SK-N-SH (cell line): ENCODE results near the gene ALDOA. TPM values are rescaled to one million over a fixed set of nuclear protein-coding genes. Genes with fewer than 3 reads are reported as not detected.

Experiments used
- CTCF ChIA-PET: fragments of 300-600, 350-600 bp; formaldehyde crosslinking; extraction: SDS; loops from one replicate; lab custom pipeline; 2021; lab: Yijun Ruan, JAX
- POLR2A ChIA-PET: fragments of 350-600 bp; sonication (Branson Sonifier 250); formaldehyde crosslinking; extraction: SDS; loops from one replicate; lab custom pipeline; 2020; ENCODE audit warnings: antibody characterized with exemption, inconsistent platforms; lab: Yijun Ruan, JAX
- DNase-seq: peaks from one replicate; pipeline ENCODE4 v3.0.0; 2012
- H2AFZ ChIP-seq: fragments of 200-600 bp; sonication (generic); 2 replicates; pipeline ENCODE4 v1.8.1; 2016; ENCODE audit warnings: antibody characterized with exemption, mild to moderate bottlenecking, low read depth
- H3F3A ChIP-seq: fragments of 200-600 bp; sonication (generic); replicated peaks from 2 replicates; pipeline ENCODE3; 2016; ENCODE audit warnings: antibody characterized with exemption, mild to moderate bottlenecking; ENCODE audit not compliant: insufficient read depth
- H3K27ac ChIP-seq, 2 experiments: fragments of 200-500 bp in 1 of 2; fragments of 200-600 bp in 1 of 2; sonication (Bioruptor generic) in 1 of 2; sonication (generic), shearing (Covaris generic) in 1 of 2; 2 replicates each; pipeline versions ENCODE4 v1.5.1 to v1.6.1; 2014 to 2016; ENCODE audit warnings: low read depth in 2 of 2, inconsistent platforms in 1 of 2, low read length in 1 of 2, mild to moderate bottlenecking in 1 of 2, mixed read lengths in 1 of 2
- H3K27me3 ChIP-seq: fragments of 200-600 bp; sonication (generic), shearing (Covaris generic); 2 replicates; pipeline ENCODE4 v1.6.1; 2016; ENCODE audit warnings: mixed run types; ENCODE audit not compliant: insufficient read depth
- H3K36me3 ChIP-seq, 2 experiments: fragments of 200-500 bp in 1 of 2; fragments of 200-600 bp in 1 of 2; sonication (Bioruptor generic) in 1 of 2; sonication (generic) in 1 of 2; replicated peaks in 1 of 2; 2 replicates each; pipeline versions ENCODE3 to v1.5.1; 2014 to 2016; ENCODE audit warnings: low read length in 1 of 2, mild to moderate bottlenecking in 1 of 2; ENCODE audit not compliant: insufficient read depth in 2 of 2, control insufficient read depth in 1 of 2
- H3K4me1 ChIP-seq, 2 experiments: fragments of 200-500 bp in 1 of 2; fragments of 200-600 bp in 1 of 2; sonication (Bioruptor generic) in 1 of 2; sonication (generic), shearing (Covaris generic) in 1 of 2; 2 replicates each; pipeline versions ENCODE4 v1.5.1 to v1.6.1; 2014 to 2016; ENCODE audit warnings: low read depth in 1 of 2, low read length in 1 of 2, mixed run types in 1 of 2; ENCODE audit not compliant: insufficient read depth in 2 of 2, control insufficient read depth in 1 of 2
- H3K4me2 ChIP-seq: fragments of 200-600 bp; sonication (generic), shearing (Covaris generic); 2 replicates; pipeline ENCODE4 v1.6.1; 2017; ENCODE audit warnings: mixed run types
- H3K4me3 ChIP-seq, 2 experiments: fragments of 200-500 bp in 1 of 2; fragments of 200-600 bp in 1 of 2; sonication (Bioruptor generic) in 1 of 2; sonication (generic), shearing (Covaris generic) in 1 of 2; 2 replicates each; pipeline versions ENCODE4 v1.5.1 to v1.8.1; 2014 to 2016; ENCODE audit warnings: low read depth in 2 of 2, inconsistent platforms in 1 of 2, low read length in 1 of 2, mild to moderate bottlenecking in 1 of 2, mixed read lengths in 1 of 2, moderate library complexity in 1 of 2
- H3K79me2 ChIP-seq: fragments of 200-600 bp; sonication (generic); 2 replicates; pipeline ENCODE4 v1.8.1; 2017; ENCODE audit warnings: mild to moderate bottlenecking; ENCODE audit not compliant: insufficient read depth
- H3K9ac ChIP-seq: fragments of 200-600 bp; sonication (generic); 2 replicates; pipeline ENCODE4 v1.6.1; 2017; ENCODE audit warnings: mixed run types
- H3K9me2 ChIP-seq: fragments of 200-600 bp; sonication (generic); 2 replicates; pipeline ENCODE4 v1.6.1; 2017; ENCODE audit warnings: mixed run types
- H3K9me3 ChIP-seq: fragments of 200-600 bp; sonication (generic); 2 replicates; pipeline ENCODE4 v1.6.1; 2017; ENCODE audit warnings: mixed run types, mild to moderate bottlenecking, moderate library complexity
- H4K20me1 ChIP-seq: fragments of 200-600 bp; sonication (generic); 2 replicates; pipeline ENCODE4 v1.6.1; 2017; ENCODE audit warnings: mild to moderate bottlenecking, mixed run types; ENCODE audit not compliant: insufficient read depth
- ELF1 ChIP-seq: IDR thresholded peaks from 2 replicates; pipeline ENCODE4 v1.4.0; 2012
- FOSL2 ChIP-seq: IDR thresholded peaks from 2 replicates; pipeline ENCODE4 v1.4.0; 2012; ENCODE audit warnings: low read depth, mild to moderate bottlenecking, moderate library complexity, borderline replicate concordance
- JUND ChIP-seq: IDR thresholded peaks from 2 replicates; pipeline ENCODE4 v1.4.0; 2012
- NFIC ChIP-seq: IDR thresholded peaks from 2 replicates; pipeline ENCODE4 v1.4.0; 2012; ENCODE audit warnings: borderline replicate concordance
- POLR2AphosphoS5 ChIP-seq: IDR thresholded peaks from 2 replicates; pipeline ENCODE4 v1.6.1; 2012; ENCODE audit warnings: low read depth, low read length
- RFX5 ChIP-seq: IDR thresholded peaks from 2 replicates; pipeline ENCODE4 v1.6.1; 2012; ENCODE audit warnings: mild to moderate bottlenecking, improper control_type of control experiment, low read length
- RXRA ChIP-seq: IDR thresholded peaks from 2 replicates; pipeline ENCODE4 v1.4.0; 2012; ENCODE audit warnings: low read depth, mild to moderate bottlenecking, borderline replicate concordance
- SMC3 ChIP-seq: IDR thresholded peaks from 2 replicates; pipeline ENCODE4 v1.6.1; 2012; ENCODE audit warnings: low read depth, low read length, improper control_type of control experiment
- WGBS: methylation state at CpG from one replicate; pipeline ENCODE4 v1.1.6; 2017; ENCODE audit warnings: low lambda C conversion rate; 5-methylcytosine and 5-hydroxymethylcytosine counted together
- polyA plus RNA-seq, 3 experiments: library from polyadenylated mRNA; depleted of rRNA; stranded (reverse); fragments of >200 nt; gene quantifications; 2 replicates each; pipeline ENCODE4 v1.2.3, GENCODE V29; 2012
- TF ChIP-seq, protein P1 (sequence below): fragments of 150-350 bp; IDR thresholded peaks from 2 replicates; pipeline ENCODE4 v1.6.1; 2016; ENCODE audit warnings: mild to moderate bottlenecking, low read depth, low read length
- TF ChIP-seq, protein P2 (sequence below): IDR thresholded peaks from 2 replicates; pipeline ENCODE4 v1.6.1; 2012; ENCODE audit warnings: mild to moderate bottlenecking, low read depth, low read length, moderate library complexity
- TF ChIP-seq, protein P3 (sequence below): IDR thresholded peaks from 2 replicates; pipeline ENCODE4; 2012

ALDOA gene
- polyA plus RNA-seq, 1 of the 3 experiments (the other 2 are of a cell fraction) = 641 TPM

GRCh38 chr16:30104492-30104891 lies 38.9 kb downstream of the ALDOA start:
- no peak overlapping the region for H3K27ac ChIP-seq
- H3K36me3 ChIP-seq = peaks cover 0 to 7% of the 10 kb centered on the region in 2 experiments
- H3K27me3 ChIP-seq = no peaks in the 10 kb centered on the region
- no peaks in the 10 kb centered on the region for H3K79me2 ChIP-seq
- no peaks in the 10 kb centered on the region for H4K20me1 ChIP-seq
- TF ChIP-seq SMC3 = no peak
- TF ChIP-seq, protein P1, sequence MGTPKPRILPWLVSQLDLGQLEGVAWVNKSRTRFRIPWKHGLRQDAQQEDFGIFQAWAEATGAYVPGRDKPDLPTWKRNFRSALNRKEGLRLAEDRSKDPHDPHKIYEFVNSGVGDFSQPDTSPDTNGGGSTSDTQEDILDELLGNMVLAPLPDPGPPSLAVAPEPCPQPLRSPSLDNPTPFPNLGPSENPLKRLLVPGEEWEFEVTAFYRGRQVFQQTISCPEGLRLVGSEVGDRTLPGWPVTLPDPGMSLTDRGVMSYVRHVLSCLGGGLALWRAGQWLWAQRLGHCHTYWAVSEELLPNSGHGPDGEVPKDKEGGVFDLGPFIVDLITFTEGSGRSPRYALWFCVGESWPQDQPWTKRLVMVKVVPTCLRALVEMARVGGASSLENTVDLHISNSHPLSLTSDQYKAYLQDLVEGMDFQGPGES = no peak
- no peak overlapping the region for H3K4me2 ChIP-seq
- POLR2A ChIA-PET = no interaction called here
- no peak for DNase-seq
- H3K9me2 ChIP-seq = no peaks in the 10 kb centered on the region
- 85% methylated on average over 6 of the region's 6 CpGs for WGBS
- no peak overlapping the region for H3K4me3 ChIP-seq
- no peak overlapping the region for H2AFZ ChIP-seq
- H3K4me1 ChIP-seq = no peaks in the 10 kb centered on the region
- no peaks in the 10 kb centered on the region for H3K9me3 ChIP-seq
- no peak overlapping the region for H3K9ac ChIP-seq
- CTCF ChIA-PET = interaction anchor here (3.3 to 4.5 kb wide), 2 partner anchors 8 to 12 kb away, joined by 14 to 39 read pairs; partner anchors contain the start of genes GDPD3 and TBX6
- H3F3A ChIP-seq = no peaks in the 10 kb centered on the region

DNA sequence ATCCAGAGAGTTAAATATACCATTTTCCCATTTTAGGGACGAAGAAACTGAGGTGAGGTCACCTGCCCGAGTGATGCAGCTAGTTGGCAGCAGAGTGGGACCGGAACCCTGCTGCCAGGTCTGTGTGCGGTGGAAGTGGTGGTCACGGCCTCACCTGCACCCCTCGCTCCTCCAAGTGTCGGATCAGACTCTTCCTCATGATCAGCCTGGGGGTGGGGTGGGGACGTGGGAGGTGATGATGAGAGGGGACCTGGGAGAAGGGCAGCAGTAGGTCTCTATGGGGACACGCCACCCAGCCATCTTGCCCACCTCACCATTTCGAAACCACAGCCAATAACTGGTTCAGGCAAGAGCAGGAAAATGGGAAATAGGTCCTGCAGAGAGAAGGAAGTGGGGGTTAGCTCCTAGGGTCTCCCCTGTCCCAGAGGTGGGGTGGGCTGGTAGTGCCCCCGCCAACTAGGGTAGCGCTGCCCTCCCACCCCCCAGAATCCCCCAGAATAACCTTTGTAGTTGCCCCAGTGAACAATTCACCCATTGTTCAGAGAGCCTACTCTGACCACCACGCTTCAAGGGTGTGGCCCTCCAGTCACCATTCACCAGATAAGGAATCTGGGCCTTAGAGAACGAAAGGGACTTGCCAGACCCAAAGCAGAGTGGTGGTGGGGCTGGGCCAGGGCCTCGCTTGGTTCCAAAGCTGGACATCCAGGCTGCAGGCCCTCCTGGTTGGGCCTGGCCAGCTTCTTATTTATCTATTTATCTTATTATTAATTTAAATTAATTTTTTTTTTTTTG lies 42.7 kb downstream of the ALDOA start:
- peaks cover 2% of the 10 kb centered on the region for H3F3A ChIP-seq
- 87% methylated on average over 10 of the region's 15 CpGs for WGBS
- TF ChIP-seq JUND (no peak), POLR2AphosphoS5 (no peak), RXRA (no peak), NFIC (no peak), FOSL2 (no peak), ELF1 (no peak), RFX5 (no peak), SMC3 (no peak)
- TF ChIP-seq, protein P1 = no peak
- TF ChIP-seq, protein P2, sequence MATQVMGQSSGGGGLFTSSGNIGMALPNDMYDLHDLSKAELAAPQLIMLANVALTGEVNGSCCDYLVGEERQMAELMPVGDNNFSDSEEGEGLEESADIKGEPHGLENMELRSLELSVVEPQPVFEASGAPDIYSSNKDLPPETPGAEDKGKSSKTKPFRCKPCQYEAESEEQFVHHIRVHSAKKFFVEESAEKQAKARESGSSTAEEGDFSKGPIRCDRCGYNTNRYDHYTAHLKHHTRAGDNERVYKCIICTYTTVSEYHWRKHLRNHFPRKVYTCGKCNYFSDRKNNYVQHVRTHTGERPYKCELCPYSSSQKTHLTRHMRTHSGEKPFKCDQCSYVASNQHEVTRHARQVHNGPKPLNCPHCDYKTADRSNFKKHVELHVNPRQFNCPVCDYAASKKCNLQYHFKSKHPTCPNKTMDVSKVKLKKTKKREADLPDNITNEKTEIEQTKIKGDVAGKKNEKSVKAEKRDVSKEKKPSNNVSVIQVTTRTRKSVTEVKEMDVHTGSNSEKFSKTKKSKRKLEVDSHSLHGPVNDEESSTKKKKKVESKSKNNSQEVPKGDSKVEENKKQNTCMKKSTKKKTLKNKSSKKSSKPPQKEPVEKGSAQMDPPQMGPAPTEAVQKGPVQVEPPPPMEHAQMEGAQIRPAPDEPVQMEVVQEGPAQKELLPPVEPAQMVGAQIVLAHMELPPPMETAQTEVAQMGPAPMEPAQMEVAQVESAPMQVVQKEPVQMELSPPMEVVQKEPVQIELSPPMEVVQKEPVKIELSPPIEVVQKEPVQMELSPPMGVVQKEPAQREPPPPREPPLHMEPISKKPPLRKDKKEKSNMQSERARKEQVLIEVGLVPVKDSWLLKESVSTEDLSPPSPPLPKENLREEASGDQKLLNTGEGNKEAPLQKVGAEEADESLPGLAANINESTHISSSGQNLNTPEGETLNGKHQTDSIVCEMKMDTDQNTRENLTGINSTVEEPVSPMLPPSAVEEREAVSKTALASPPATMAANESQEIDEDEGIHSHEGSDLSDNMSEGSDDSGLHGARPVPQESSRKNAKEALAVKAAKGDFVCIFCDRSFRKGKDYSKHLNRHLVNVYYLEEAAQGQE = no peak
- TF ChIP-seq, protein P3, sequence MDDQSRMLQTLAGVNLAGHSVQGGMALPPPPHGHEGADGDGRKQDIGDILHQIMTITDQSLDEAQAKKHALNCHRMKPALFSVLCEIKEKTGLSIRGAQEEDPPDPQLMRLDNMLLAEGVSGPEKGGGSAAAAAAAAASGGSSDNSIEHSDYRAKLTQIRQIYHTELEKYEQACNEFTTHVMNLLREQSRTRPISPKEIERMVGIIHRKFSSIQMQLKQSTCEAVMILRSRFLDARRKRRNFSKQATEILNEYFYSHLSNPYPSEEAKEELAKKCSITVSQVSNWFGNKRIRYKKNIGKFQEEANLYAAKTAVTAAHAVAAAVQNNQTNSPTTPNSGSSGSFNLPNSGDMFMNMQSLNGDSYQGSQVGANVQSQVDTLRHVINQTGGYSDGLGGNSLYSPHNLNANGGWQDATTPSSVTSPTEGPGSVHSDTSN = no peak
- no peaks in the 10 kb centered on the region for H3K27me3 ChIP-seq
- H3K4me3 ChIP-seq = no peak overlapping the region
- H3K9me2 ChIP-seq = no peaks in the 10 kb centered on the region
- DNase-seq = no peak
- H3K36me3 ChIP-seq = peaks cover 0 to 13% of the 10 kb centered on the region in 2 experiments
- H4K20me1 ChIP-seq = no peaks in the 10 kb centered on the region
- H3K4me1 ChIP-seq = peaks cover 1 to 2% of the 10 kb centered on the region in 2 experiments; a peak in 1 of 4 replicates
- no peak overlapping the region for H3K4me2 ChIP-seq
- H3K9me3 ChIP-seq = no peaks in the 10 kb centered on the region
- no peak overlapping the region for H3K9ac ChIP-seq
- H3K27ac ChIP-seq = no peak overlapping the region
- no peak overlapping the region for H2AFZ ChIP-seq
- POLR2A ChIA-PET = interaction anchor here (0.7 kb wide), 1 partner anchor 207 kb away, joined by 4 read pairs; no protein-coding TSS in a partner anchor
- CTCF ChIA-PET = interaction anchor here (0.6 kb wide), 1 partner anchor 16 kb away, joined by 3 read pairs; no protein-coding TSS in a partner anchor
- H3K79me2 ChIP-seq = no peaks in the 10 kb centered on the region
